SK-N-SH treated with all-trans-retinoic acid at 6 μM for 48 hours (cell line): Measurements from ENCODE around the gene ADGRG1.

Experiments used
- ATAC-seq: fragments of 200-7000 bp; cut with Tn5 transposase; 3 replicates; pipeline ENCODE4 v1.9.1; 2020; ENCODE audit warnings: mild to moderate bottlenecking, moderate library complexity
- ARNTL ChIP-seq: fragments of 450-650 bp; formaldehyde crosslinking; IDR thresholded peaks from 2 replicates; pipeline ENCODE4 v1.5.0; 2020; ENCODE audit warnings: low read depth, mild to moderate bottlenecking, moderate library complexity, borderline replicate concordance
- BACH2 ChIP-seq: fragments of 250-450 bp; sonication (Bioruptor Pico); IDR thresholded peaks from 2 replicates; pipeline ENCODE4 v1.9.0; 2021; ENCODE audit warnings: mild to moderate bottlenecking, borderline replicate concordance
- CSDC2 ChIP-seq: fragments of 250-450 bp; sonication (Bioruptor Pico); IDR thresholded peaks from 2 replicates; pipeline ENCODE4 v1.5.0; 2020; ENCODE audit warnings: mild to moderate bottlenecking, moderate library complexity
- ESRRG ChIP-seq: fragments of 250-450 bp; sonication (Bioruptor Pico); IDR thresholded peaks from 2 replicates; pipeline ENCODE4 v1.6.1; 2021; ENCODE audit warnings: mild to moderate bottlenecking
- ISL1 ChIP-seq: fragments of 250-450 bp; sonication (Bioruptor Pico); IDR thresholded peaks from 2 replicates; pipeline ENCODE4 v2.1.2; 2022; ENCODE audit warnings: mild to moderate bottlenecking, moderate library complexity
- OSR1 ChIP-seq: fragments of 250-450 bp; sonication (Bioruptor Pico); IDR thresholded peaks from 2 replicates; pipeline ENCODE4 v1.8.0; 2022; ENCODE audit warnings: moderate library complexity, mild to moderate bottlenecking, inconsistent platforms
- PATZ1 ChIP-seq: fragments of 250-450 bp; sonication (Bioruptor Pico); IDR thresholded peaks from 2 replicates; pipeline ENCODE4 v1.8.0; 2020; ENCODE audit warnings: mild to moderate bottlenecking, moderate library complexity, borderline replicate concordance
- POU6F1 ChIP-seq: fragments of 250-450 bp; sonication (Bioruptor Pico); IDR thresholded peaks from 2 replicates; pipeline ENCODE4 v1.8.0; 2021; ENCODE audit warnings: low read depth, mild to moderate bottlenecking, moderate library complexity, borderline replicate concordance
- RARB ChIP-seq: fragments of 250-450 bp; sonication (Bioruptor Pico); IDR thresholded peaks from 2 replicates; pipeline ENCODE4 v1.8.0; 2021; ENCODE audit warnings: mild to moderate bottlenecking, moderate library complexity
- SNAI2 ChIP-seq: fragments of 250-450 bp; sonication (Bioruptor Pico); IDR thresholded peaks from 2 replicates; pipeline ENCODE4 v1.5.0; 2020; ENCODE audit warnings: mild to moderate bottlenecking, moderate library complexity
- TCF4 ChIP-seq: fragments of 250-450 bp; sonication (Bioruptor Pico); IDR thresholded peaks from 2 replicates; pipeline ENCODE4 v1.8.0; 2021; ENCODE audit warnings: mild to moderate bottlenecking, moderate library complexity, borderline replicate concordance
- TOX ChIP-seq: fragments of 250-450 bp; sonication (Bioruptor Pico); IDR thresholded peaks from 2 replicates; pipeline ENCODE4 v1.8.0; 2021; ENCODE audit warnings: mild to moderate bottlenecking, moderate library complexity, borderline replicate concordance
- ZC3H10 ChIP-seq: fragments of 250-450 bp; sonication (Bioruptor Pico); IDR thresholded peaks from 2 replicates; pipeline ENCODE4 v1.5.1; 2021; ENCODE audit warnings: mild to moderate bottlenecking, moderate library complexity
- ZFP3 ChIP-seq: fragments of 250-450 bp; sonication (Bioruptor Pico); IDR thresholded peaks from 2 replicates; pipeline ENCODE4 v1.5.0; 2020; ENCODE audit warnings: mild to moderate bottlenecking, moderate library complexity
- ZFP30 ChIP-seq: fragments of 450-650 bp; formaldehyde crosslinking; IDR thresholded peaks from 2 replicates; pipeline ENCODE4 v1.5.0; 2022; ENCODE audit warnings: mild to moderate bottlenecking, moderate library complexity
- ZNF8 ChIP-seq: fragments of 450-650 bp; formaldehyde crosslinking; IDR thresholded peaks from 2 replicates; pipeline ENCODE4 v1.5.0; 2020; ENCODE audit warnings: mild to moderate bottlenecking, moderate library complexity
- TF ChIP-seq, protein P1 (sequence below): fragments of 250-450 bp; sonication (Bioruptor Pico); IDR thresholded peaks from 2 replicates; pipeline ENCODE4 v1.5.0; 2020; ENCODE audit warnings: mild to moderate bottlenecking, moderate library complexity
- TF ChIP-seq, protein P2 (sequence below): fragments of 250-450 bp; sonication (Bioruptor Pico); IDR thresholded peaks from 2 replicates; pipeline ENCODE4 v1.5.1; 2020; ENCODE audit warnings: low read depth, mild to moderate bottlenecking, moderate library complexity

Gene ADGRG1

DNA sequence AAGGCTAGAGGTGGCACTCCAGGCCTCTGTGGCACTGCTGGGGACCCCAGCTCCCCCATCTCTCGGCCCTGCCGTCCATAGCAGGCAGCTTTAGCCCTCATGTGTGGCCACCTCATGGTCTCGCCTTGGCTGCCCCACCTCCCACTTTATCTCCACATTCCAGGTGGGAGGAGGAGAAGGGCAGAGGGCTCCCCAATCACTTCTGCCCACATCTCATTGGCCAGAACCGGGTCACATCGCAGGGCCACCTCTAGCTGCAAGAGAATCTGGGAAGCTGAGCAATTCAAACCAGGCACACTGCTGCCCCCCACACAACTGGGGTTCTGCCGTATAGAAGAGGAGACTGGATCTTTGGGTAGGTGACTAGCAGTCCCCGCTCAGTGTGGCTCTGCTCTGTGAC, 67.8 kb downstream of the ADGRG1 start (continued):
- TF ChIP-seq, protein P1, sequence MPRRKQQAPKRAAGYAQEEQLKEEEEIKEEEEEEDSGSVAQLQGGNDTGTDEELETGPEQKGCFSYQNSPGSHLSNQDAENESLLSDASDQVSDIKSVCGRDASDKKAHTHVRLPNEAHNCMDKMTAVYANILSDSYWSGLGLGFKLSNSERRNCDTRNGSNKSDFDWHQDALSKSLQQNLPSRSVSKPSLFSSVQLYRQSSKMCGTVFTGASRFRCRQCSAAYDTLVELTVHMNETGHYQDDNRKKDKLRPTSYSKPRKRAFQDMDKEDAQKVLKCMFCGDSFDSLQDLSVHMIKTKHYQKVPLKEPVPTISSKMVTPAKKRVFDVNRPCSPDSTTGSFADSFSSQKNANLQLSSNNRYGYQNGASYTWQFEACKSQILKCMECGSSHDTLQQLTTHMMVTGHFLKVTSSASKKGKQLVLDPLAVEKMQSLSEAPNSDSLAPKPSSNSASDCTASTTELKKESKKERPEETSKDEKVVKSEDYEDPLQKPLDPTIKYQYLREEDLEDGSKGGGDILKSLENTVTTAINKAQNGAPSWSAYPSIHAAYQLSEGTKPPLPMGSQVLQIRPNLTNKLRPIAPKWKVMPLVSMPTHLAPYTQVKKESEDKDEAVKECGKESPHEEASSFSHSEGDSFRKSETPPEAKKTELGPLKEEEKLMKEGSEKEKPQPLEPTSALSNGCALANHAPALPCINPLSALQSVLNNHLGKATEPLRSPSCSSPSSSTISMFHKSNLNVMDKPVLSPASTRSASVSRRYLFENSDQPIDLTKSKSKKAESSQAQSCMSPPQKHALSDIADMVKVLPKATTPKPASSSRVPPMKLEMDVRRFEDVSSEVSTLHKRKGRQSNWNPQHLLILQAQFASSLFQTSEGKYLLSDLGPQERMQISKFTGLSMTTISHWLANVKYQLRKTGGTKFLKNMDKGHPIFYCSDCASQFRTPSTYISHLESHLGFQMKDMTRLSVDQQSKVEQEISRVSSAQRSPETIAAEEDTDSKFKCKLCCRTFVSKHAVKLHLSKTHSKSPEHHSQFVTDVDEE (CRISPR knock-in tag), result no peak
- no peak for TF ChIP-seq ZNF8 (CRISPR knock-in tag)
- no peak for TF ChIP-seq BACH2 (CRISPR knock-in tag)
- no peak for TF ChIP-seq PATZ1 (CRISPR knock-in tag)
- no peak for TF ChIP-seq TOX (CRISPR knock-in tag)
- no peak for TF ChIP-seq RARB
- TF ChIP-seq OSR1 (CRISPR knock-in tag), result no peak
- TF ChIP-seq POU6F1 (CRISPR knock-in tag), result no peak
- TF ChIP-seq CSDC2 (CRISPR knock-in tag), result no peak
- no peak for TF ChIP-seq ISL1
- no peak for TF ChIP-seq ZC3H10 (CRISPR knock-in tag)
- TF ChIP-seq ESRRG, result no peak

- ATAC-seq, result no peak
- TF ChIP-seq RARB (no peak), CSDC2 (CRISPR knock-in tag) (no peak), ZFP3 (no peak), POU6F1 (CRISPR knock-in tag) (no peak), ZNF8 (CRISPR knock-in tag) (no peak), ARNTL (CRISPR knock-in tag) (no peak), PATZ1 (CRISPR knock-in tag) (no peak), ISL1 (no peak)
- TF ChIP-seq, protein P2, sequence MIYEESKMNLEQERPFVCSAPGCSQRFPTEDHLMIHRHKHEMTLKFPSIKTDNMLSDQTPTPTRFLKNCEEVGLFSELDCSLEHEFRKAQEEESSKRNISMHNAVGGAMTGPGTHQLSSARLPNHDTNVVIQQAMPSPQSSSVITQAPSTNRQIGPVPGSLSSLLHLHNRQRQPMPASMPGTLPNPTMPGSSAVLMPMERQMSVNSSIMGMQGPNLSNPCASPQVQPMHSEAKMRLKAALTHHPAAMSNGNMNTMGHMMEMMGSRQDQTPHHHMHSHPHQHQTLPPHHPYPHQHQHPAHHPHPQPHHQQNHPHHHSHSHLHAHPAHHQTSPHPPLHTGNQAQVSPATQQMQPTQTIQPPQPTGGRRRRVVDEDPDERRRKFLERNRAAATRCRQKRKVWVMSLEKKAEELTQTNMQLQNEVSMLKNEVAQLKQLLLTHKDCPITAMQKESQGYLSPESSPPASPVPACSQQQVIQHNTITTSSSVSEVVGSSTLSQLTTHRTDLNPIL (CRISPR knock-in tag), result no peak
Measured at GRCh38 chr16:57697896-57698537, 69.6 kb downstream of the ADGRG1 start.

DNA sequence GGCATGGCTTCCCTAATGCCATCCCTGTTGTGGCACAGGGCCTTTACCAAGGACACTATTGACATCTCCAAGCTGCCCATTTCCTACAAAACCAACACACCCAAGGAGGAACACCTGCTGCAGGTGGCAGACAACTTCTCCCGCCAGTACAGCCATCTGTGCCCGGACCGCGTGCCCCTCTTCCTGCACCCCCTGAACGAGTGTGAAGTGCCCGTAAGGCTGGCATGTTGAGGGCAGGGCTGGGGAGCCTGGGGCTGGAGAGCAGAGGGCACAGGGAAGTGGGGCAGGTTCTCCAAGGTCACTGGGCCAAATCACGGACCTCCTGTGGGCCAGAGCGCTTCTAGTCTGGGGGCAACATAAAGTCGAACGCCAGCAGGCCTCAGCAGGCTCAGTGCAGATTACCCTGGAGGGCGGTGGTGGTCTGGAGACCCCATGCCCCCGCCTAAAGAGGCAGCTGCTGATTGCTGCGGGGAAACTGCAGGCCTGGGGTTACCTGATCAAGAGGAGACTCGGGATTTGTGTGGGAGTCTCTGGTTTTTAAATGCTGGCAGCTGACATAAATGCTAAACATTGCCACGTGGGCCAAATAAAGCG, 70.5 kb downstream of the ADGRG1 start:
- TF ChIP-seq ZNF8 (CRISPR knock-in tag) (no peak), ZC3H10 (CRISPR knock-in tag) (no peak), RARB (no peak), TCF4 (CRISPR knock-in tag) (no peak), PATZ1 (CRISPR knock-in tag) (no peak), ZFP30 (no peak), BACH2 (CRISPR knock-in tag) (no peak), ARNTL (CRISPR knock-in tag) (no peak), SNAI2 (CRISPR knock-in tag) (no peak), ESRRG (no peak)
- TF ChIP-seq, protein P2 (CRISPR knock-in tag), result no peak
- ATAC-seq, result no peak
